Motor neuron (in vitro differentiated cells): ENCODE measurements around the gene NFKBIB. TPM values are rescaled to one million over a fixed set of nuclear protein-coding genes. Genes with fewer than 3 reads are reported as not detected.
"Not testable (repeated sequence)": the region's sequence is repeated elsewhere in the genome, so short reads cannot be mapped to it uniquely, and the experiment has no call there.

Experiments
- ATAC-seq, 8 experiments: fragments of 200-7000 bp; cut with Tn5 transposase; replicated peaks in 6 of 8; 2 replicates each; pipeline ENCODE4 v1.8.0; 2021; ENCODE audit warnings: mild to moderate bottlenecking in 8 of 8, moderate library complexity in 8 of 8
- H3K27ac ChIP-seq, 2 donors: fragments of 250-450 bp; sonication (Bioruptor Pico); 2 replicates each; pipeline ENCODE4 v1.9.0; 2021; ENCODE audit warnings: antibody characterized with exemption in 2 of 2, mild to moderate bottlenecking in 2 of 2, moderate library complexity in 1 of 2
- H3K4me1 ChIP-seq, 2 donors: fragments of 250-450 bp; sonication (Bioruptor Pico); replicated peaks in 1 of 2; 2 replicates each; pipeline ENCODE4 v1.6.1; 2021; ENCODE audit warnings: antibody characterized with exemption in 2 of 2, mild to moderate bottlenecking in 2 of 2, moderate library complexity in 1 of 2
- H3K4me3 ChIP-seq, 5 donors: fragments of 250-450 bp; sonication (Bioruptor Pico); 2 replicates each; pipeline ENCODE4 v1.9.0; 2021; ENCODE audit warnings: antibody characterized with exemption in 5 of 5, mild to moderate bottlenecking in 5 of 5, moderate library complexity in 4 of 5
- WGBS, 10 experiments: fragments of 450-650 bp; shearing (Covaris generic); methylation state at CpG; one replicate each; pipeline ENCODE4 v1.0.0; 2022; 5-methylcytosine and 5-hydroxymethylcytosine counted together
- in situ Hi-C, 9 experiments: fragments of 400-800 bp; cut with MboI; loops; one replicate each; pipeline ENCODE4 v1.15.0; 2021; ENCODE audit warnings: low sequenced_read_pairs in 9 of 9, low pct_unique_long_range_greater_than_20kb in 2 of 9; ENCODE audit not compliant: unreplicated experiment in 9 of 9
- total RNA-seq, 8 experiments: library from RNA; unstranded; fragments of 300-600 nt; gene quantifications; 2 replicates each; pipeline versions ENCODE4 v1.2.3 to v1.2.4, GENCODE V29; 2022

Gene NFKBIB
- total RNA-seq, 8 experiments from 2014 or later, result 7.1 to 26.0 (median 11.7) TPM

DNA sequence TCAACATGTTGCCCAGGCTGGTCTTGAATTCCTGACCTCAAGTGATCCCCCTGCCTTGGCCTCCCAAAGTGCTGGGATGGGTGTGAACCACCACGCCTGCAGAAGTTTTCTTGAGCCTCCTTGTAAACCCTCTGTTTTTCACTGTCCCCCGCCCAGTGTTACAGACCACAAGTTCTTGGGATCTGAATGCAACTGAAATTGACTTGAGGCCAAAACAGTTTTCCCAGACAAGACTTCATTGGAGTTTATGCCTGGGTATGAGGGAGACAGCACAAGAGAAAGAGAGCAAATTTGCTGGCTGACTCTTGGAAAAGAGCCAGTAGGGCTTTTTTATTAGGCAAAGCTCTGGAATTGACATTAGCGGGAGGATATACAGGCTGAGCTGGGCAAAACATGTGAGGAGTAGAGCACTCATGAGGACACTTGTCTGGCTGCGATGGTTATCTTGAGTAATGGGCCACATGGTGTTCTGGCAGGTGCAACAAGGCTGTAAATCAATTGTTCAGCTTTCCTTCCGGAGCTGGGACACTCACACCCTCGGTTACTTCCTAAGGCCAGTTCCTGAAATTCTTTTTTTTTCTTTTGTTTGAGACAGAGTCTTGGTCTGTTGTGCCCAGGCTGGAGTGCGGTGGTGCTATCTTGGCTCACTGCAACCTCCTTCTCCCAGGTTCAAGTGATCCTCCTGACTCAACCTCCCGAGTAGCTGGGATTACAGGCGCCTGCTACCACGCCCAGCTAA lies 37.3 kb upstream of the NFKBIB start:
- H3K27ac ChIP-seq, result peak overlapping the region in 1 of 2 donors; percentile 37
- peak; percentile 60 to 91 (median 82) for ATAC-seq
- H3K4me3 ChIP-seq, result no peak overlapping the region
- H3K4me1 ChIP-seq, result peaks cover 12 to 18% of the 10 kb centered on the region in 2 donors
- WGBS, 10 experiments, result 10 to 100% (median 45%) methylated on average over 1 to 8 of the region's 10 CpGs; no CpG with 5 or more reads in 2 of the 10 experiments
- in situ Hi-C loops, result no loop called here

DNA sequence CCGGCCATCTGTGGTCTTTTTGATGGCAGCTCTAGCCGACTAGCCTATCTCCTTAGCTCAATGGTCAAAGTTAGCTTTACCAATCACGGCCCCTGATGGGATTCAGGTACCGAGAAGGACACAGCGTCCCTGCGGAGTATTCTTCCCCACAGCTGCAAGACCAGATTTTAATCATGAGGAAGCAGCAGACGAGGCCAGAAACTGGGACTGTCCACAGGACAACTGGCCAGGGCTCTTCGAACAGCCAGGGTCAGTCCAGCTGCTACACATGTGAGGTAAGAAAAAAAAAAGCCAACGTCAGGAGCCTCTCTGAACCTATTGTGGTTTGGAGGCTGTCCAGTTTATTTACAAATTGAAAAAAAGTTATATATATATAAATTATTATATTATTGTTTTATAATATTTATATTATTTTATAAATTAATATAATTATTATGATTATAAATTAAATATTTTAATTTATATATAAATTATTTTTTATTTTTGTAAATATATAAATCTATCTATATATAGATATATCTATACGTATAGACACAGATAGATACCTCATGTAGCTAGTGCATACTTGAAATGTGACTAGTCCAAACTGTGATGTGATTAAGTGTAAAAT lies 32.5 kb upstream of the NFKBIB start:
- no peak overlapping the region for H3K27ac ChIP-seq
- WGBS, 10 experiments, result 72 to 100% (median 83%) methylated on average over 1 to 8 of the region's 10 CpGs; no CpG with 5 or more reads in 2 of the 10 experiments
- H3K4me3 ChIP-seq, result no peak overlapping the region
- in situ Hi-C loops, result no loop called here
- peaks cover 0 to 7% of the 10 kb centered on the region in 2 donors for H3K4me1 ChIP-seq
- ATAC-seq, result no peak

GRCh38 chr19:38868551-38868950 lies 31.2 kb upstream of the NFKBIB start:
- no peak for ATAC-seq
- in situ Hi-C loops, result no loop called here
- H3K4me1 ChIP-seq, result peaks cover 0 to 4% of the 10 kb centered on the region in 2 donors
- H3K27ac ChIP-seq, result no peak overlapping the region
- no peak overlapping the region for H3K4me3 ChIP-seq
- 89 to 100% (median 100%) methylated on average over 1 to 5 of the region's 6 CpGs; no CpG with 5 or more reads in 3 of the 10 experiments for WGBS, 10 experiments

DNA sequence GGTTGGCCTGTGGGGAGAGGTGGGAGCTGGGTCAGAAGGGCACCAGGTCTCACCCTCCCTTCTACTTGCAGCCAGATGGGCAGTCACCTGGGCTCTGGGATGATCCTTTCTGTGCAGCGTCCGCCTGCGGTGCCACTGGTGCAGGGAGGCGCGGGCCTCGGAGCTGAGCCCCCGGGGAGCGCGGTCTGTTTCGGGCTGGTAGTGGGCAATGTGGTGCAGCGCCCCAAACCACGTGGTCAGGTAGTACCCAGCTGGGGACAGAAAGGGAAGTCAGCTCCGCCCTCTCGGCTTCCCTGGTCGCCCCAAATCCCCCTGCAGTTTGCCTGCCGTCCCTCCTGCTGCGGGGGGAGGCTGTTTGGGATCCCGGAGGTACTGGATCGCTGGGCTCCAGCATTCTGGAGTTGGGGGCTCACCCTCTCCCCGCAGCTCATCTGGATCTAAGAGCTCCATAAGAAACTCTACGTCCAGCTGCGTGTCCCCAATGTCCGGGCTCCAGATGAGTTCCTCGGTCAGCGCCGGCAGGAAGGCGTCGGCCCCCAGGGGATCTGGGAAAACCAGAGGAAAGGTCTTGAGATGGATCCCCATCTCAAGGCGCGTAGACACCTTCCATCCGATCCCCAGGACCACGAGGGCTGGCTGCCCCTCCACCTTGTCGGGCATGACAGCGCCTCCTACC lies 30.5 kb upstream of the NFKBIB start:
- in situ Hi-C loops, result no loop called here
- 0 to 87% (median 28%) methylated on average over 1 to 11 of the region's 34 CpGs; no CpG with 5 or more reads in 5 of the 10 experiments for WGBS, 10 experiments
- peak overlapping the region; percentile 6 to 21 (median 9) for H3K4me3 ChIP-seq
- peaks cover 0 to 4% of the 10 kb centered on the region in 2 donors for H3K4me1 ChIP-seq
- H3K27ac ChIP-seq, result no peak overlapping the region
- ATAC-seq, result peak in 3 of 8 experiments; percentile 9 to 14 (median 14)

DNA sequence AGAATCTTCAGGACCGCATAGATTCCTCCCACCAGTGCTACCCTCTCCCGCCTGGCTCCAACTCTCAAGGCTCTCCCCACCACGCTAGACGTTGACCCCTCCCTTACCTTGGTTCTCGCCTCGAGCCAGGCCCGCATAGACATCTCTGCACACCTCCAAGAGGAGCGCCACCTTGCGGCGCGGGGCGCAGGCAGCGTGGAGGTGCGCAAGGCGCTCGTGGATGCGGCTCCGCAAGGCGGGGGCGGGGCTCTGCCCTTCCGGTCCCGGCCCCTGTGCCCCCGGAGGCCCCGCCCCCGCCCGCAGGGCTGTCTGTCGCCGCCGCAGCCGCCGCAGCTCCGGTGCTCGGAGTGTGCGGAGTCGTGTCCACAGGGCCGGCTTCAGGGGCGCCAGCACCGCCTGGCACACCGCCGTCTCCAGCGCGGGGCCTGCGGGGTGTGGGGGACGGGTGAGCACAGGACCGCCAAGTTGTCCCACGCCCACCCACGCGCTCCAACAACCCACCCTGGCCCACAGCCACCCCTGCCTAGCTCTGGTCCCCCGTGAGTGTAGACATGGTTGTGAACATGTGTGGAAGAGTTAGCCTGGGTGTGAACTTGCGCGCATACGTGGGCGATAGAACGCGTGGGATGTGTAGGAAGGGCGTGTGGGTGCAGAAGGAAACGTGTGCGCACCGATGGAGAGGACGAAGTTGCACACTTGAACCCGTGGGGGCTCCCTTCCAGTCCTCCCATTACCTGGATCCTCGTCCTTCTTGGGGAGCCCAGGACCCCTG lies 29.7 kb upstream of the NFKBIB start:
- Histone ChIP-seq H3K4me3 (peak overlapping the region; percentile 6 to 21 (median 9)), H3K27ac (no peak overlapping the region), H3K4me1 (peaks cover 0 to 4% of the 10 kb centered on the region in 2 donors)
- peak; percentile 90 to 98 (median 94) for ATAC-seq
- WGBS, 10 experiments, result 0 to 93% (median 43%) methylated on average over 1 to 9 of the region's 62 CpGs; no CpG with 5 or more reads in 6 of the 10 experiments
- in situ Hi-C loops, result no loop called here

DNA sequence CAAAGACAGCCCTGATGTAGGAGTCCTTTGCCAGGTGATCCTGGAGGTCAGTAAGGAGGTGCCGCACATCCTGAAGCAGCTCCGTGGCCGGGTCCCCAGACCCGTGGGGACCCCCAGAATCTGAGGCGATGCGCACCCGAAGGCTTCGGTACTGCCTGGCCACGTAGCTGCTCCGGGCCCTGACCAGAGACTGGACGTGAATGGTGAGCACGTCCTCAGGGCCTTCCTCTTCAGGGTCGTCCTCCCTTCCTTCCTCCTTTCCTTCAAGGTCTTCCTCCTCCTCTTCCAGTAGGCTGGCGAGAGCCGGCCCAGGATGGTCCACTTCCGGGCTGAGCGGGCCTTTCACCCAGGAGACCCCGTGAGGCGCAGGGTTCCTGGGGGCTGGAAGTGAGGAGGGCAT lies 29.2 kb upstream of the NFKBIB start:
- Histone ChIP-seq H3K27ac (no peak overlapping the region), H3K4me1 (peaks cover 0 to 4% of the 10 kb centered on the region in 2 donors), H3K4me3 (no peak overlapping the region)
- 97 to 100% (median 100%) methylated on average over 1 to 10 of the region's 19 CpGs; no CpG with 5 or more reads in 5 of the 10 experiments for WGBS, 10 experiments
- ATAC-seq, result no peak
- in situ Hi-C loops, result no loop called here

GRCh38 chr19:38873400-38873799 lies 26.4 kb upstream of the NFKBIB start:
- H3K27ac ChIP-seq, ATAC-seq, in situ Hi-C loops, H3K4me3 ChIP-seq: not testable (repeated sequence)
- WGBS, 10 experiments, result 71 to 94% (median 80%) methylated on average over 1 to 10 of the region's 10 CpGs; no CpG with 5 or more reads in 5 of the 10 experiments
- peaks cover 0 to 11% of the 10 kb centered on the region in 2 donors for H3K4me1 ChIP-seq

GRCh38 chr19:38875656-38876395 lies 23.9 kb upstream of the NFKBIB start:
- 70 to 100% (median 84%) methylated on average over 1 to 5 of the region's 6 CpGs; no CpG with 5 or more reads in 1 of the 10 experiments for WGBS, 10 experiments
- no peak for ATAC-seq
- H3K4me1 ChIP-seq, result peaks cover 0 to 11% of the 10 kb centered on the region in 2 donors
- no peak overlapping the region for H3K4me3 ChIP-seq
- in situ Hi-C loops, result no loop called here
- no peak overlapping the region for H3K27ac ChIP-seq

DNA sequence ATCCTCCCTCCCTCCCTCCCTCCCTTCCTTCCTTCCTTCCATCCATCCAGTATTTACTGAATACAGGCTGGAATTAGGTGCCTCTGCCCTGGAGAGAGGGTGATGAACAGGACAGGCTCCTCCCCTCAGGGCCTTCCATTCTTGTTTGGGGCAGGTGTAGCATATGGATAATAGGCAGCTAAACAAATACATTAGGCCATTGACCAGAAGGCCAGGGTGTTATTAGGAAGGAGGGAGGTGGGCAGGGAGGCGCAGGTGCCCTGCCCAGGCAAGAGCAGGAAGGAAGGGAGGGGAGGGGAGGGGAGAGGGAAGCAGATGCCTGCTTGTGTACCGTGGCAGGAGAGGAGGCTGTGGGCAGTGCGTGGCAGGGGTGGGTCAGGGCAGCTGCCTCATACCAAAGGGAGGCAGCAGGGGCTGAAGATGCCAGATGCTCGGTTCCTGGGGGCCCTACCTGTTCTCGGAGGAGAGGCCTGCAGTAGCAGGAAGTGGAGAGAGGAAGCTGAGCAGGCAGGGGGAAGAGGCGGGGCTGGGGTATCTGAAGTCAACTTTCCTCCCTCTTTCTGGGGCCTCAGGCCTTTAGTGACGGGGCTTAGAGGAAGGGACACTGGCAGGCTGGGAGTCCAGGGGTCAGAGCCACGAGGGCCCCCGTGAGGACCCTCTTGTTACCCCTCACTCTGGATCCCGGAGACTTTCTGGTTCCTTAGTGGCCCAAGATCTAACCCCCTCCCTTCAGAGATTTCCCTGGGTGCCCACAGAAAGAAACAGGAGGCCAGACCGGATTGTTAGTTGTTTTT lies 21.8 kb upstream of the NFKBIB start, which contains the start of gene RINL:
RINL (minus strand) TSS at position 495 of the 794 bp plus-strand sequence. CDS start 1,533 bp downstream, outside the sequence.
- WGBS, 10 experiments, result 43 to 100% methylated on average over 1 of the region's 11 CpGs; no CpG with 5 or more reads in 8 of the 10 experiments

DNA sequence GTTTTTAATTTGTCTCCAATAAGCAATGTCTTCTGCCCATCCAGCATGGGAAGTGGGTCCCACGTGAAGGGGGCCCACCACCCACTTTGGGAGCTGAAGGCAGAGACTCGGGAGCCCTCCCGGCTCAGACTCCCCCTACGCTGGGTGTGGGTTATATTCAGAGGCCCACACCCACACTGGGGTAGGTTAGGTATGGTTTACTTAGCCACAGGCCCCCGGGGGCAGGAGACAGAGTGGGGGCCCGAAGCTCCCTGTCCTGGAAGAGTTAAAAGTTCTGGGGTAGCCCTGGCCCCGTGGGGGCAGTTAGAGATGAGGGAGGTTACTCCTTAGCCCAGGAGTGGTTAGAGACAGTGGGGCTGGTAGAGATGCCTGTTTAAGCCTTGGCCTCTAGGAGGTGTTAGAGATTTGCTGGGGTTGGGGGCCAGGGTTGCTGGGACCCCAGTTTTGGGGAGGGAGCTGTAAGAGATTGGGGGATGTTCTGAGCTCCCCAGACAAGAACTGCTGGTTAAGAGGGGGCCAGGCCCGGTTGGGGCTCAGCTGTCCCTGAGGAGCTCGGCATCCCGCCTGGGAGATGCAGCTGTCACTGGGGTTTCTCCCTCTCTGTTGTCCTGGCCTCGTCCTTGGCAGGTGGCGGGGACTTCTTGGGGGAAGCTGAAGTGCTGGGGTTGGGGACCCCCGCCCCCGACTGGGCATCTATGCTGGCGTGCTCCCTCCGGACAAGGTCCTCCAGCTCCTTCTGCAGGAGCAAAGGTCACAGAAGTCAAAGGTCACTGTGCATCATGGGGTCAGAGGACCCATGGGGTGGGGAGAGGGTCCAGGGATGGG lies 21.0 kb upstream of the NFKBIB start:
- no peak overlapping the region for H3K4me3 ChIP-seq
- ATAC-seq, result no peak
- peaks cover 0 to 11% of the 10 kb centered on the region in 2 donors for H3K4me1 ChIP-seq
- in situ Hi-C loops, result no loop called here
- WGBS, 10 experiments, result 17 to 100% (median 60%) methylated on average over 1 to 2 of the region's 16 CpGs; no CpG with 5 or more reads in 5 of the 10 experiments
- peak overlapping the region in 1 of 2 donors; percentile 27 for H3K27ac ChIP-seq

More for the DNA sequence above, 21.8 kb upstream of the NFKBIB start, which contains the start of gene RINL:
- in situ Hi-C loops, result no loop called here
- H3K4me1 ChIP-seq, result peaks cover 0 to 11% of the 10 kb centered on the region in 2 donors
- ATAC-seq, result peak; percentile 27 to 83 (median 51)
- H3K27ac ChIP-seq, result peak within 1 kb of the TSS in 1 of 2 donors; percentile 30
- no peak within 1 kb of the TSS for H3K4me3 ChIP-seq

GRCh38 chr19:38879400-38879751 lies 20.4 kb upstream of the NFKBIB start:
- in situ Hi-C loops, result no loop called here
- no peak overlapping the region for H3K4me3 ChIP-seq
- no peak overlapping the region for H3K27ac ChIP-seq
- no peak for ATAC-seq
- WGBS, 10 experiments, result 80% methylated on average over 1 of the region's 11 CpGs; no CpG with 5 or more reads in 9 of the 10 experiments
- peaks cover 0 to 11% of the 10 kb centered on the region in 2 donors for H3K4me1 ChIP-seq
